HepG2 (cell line): Measurements from ENCODE around the gene TMBIM6. TPM values are rescaled to one million over a fixed set of nuclear protein-coding genes. Genes with fewer than 3 reads are reported as not detected.

ENCODE experiments used
- ARNTL ChIP-seq: sonication (generic); formaldehyde crosslinking; IDR thresholded peaks from 2 replicates; pipeline ENCODE4 v1.4.0; 2020; ENCODE audit warnings: mild to moderate bottlenecking, missing genetic modification reagents
- GABPA ChIP-seq, 2 experiments: IDR thresholded peaks; 2 replicates each; pipeline ENCODE4 v1.6.1; 2011 to 2016; ENCODE audit warnings: low read depth in 2 of 2, low read length in 1 of 2, missing biosample characterization in 1 of 2, missing genetic modification characterization in 1 of 2
- KAT7 ChIP-seq: IDR thresholded peaks from 2 replicates; pipeline ENCODE4 v1.6.1; 2018; ENCODE audit warnings: borderline replicate concordance, missing compliant biosample characterization
- MATR3 ChIP-seq: sonication (generic); formaldehyde crosslinking; IDR thresholded peaks from 2 replicates; pipeline ENCODE4 v1.4.0; 2020; ENCODE audit warnings: missing genetic modification reagents
- MED8 ChIP-seq: sonication (generic); formaldehyde crosslinking; IDR thresholded peaks from 2 replicates; pipeline ENCODE4 v1.8.1; 2023; ENCODE audit warnings: mild to moderate bottlenecking, missing genetic modification reagents; ENCODE audit not compliant: insufficient replicate concordance
- NCOA1 ChIP-seq: sonication (generic); formaldehyde crosslinking; IDR thresholded peaks from 2 replicates; pipeline ENCODE4 v1.9.0; 2021; ENCODE audit warnings: missing genetic modification reagents
- NR2F2 ChIP-seq: IDR thresholded peaks from 2 replicates; pipeline ENCODE4 v1.6.1; 2012; ENCODE audit warnings: low read depth, inconsistent platforms, borderline replicate concordance
- PHF20 ChIP-seq: sonication (generic); formaldehyde crosslinking; IDR thresholded peaks from 2 replicates; pipeline ENCODE4 v1.5.0; 2020; ENCODE audit warnings: mild to moderate bottlenecking, missing genetic modification reagents
- RFX3 ChIP-seq: IDR thresholded peaks from 2 replicates; pipeline ENCODE4 v1.6.1; 2016; ENCODE audit warnings: missing biosample characterization, missing genetic modification reagents
- RXRB ChIP-seq: IDR thresholded peaks from 2 replicates; pipeline ENCODE4 v1.6.1; 2016; ENCODE audit warnings: borderline replicate concordance, missing genetic modification reagents, missing compliant biosample characterization
- STAG1 ChIP-seq: sonication (generic); formaldehyde crosslinking; IDR thresholded peaks from 2 replicates; pipeline ENCODE4 v1.4.0; 2020; ENCODE audit warnings: missing genetic modification reagents
- ZC3H13 ChIP-seq: sonication (generic); formaldehyde crosslinking; IDR thresholded peaks from 2 replicates; pipeline ENCODE4 v1.8.1; 2023; ENCODE audit warnings: mild to moderate bottlenecking, missing genetic modification reagents, moderate library complexity
- ZKSCAN5 ChIP-seq: sonication (generic); formaldehyde crosslinking; IDR thresholded peaks from 2 replicates; pipeline ENCODE4 v1.5.1; 2020; ENCODE audit warnings: mild to moderate bottlenecking, missing genetic modification reagents
- ZNF501 ChIP-seq: sonication (generic); formaldehyde crosslinking; IDR thresholded peaks from 2 replicates; pipeline ENCODE4 v1.5.1; 2020; ENCODE audit warnings: mild to moderate bottlenecking, moderate library complexity, missing genetic modification reagents
- ZNF510 ChIP-seq: sonication (generic); formaldehyde crosslinking; IDR thresholded peaks from 2 replicates; pipeline ENCODE4 v1.4.0; 2020; ENCODE audit warnings: low read depth, mild to moderate bottlenecking, missing genetic modification reagents
- polyA plus RNA-seq, 8 experiments: library from polyadenylated mRNA; depleted of rRNA in 3 of 8; stranded (reverse) in 7 of 8; unstranded in 1 of 8; fragments of >200 nt; fragmentation: Illumina TruSeq in 4 of 8; extraction: Trizol in 4 of 8; gene quantifications; 2 replicates each; pipeline versions ENCODE4 v1.2.1 to v1.2.3, GENCODE V29; 2011 to 2016; ENCODE audit warnings: low read depth in 4 of 8, missing spikeins in 1 of 8, mixed read lengths in 1 of 8; ENCODE audit not compliant: insufficient read depth in 1 of 8
- total RNA-seq, 5 experiments: library from RNA; depleted of rRNA; stranded (reverse); fragments of >200 nt; fragmentation: Illumina TruSeq; extraction: Trizol; gene quantifications; 2 replicates each; pipeline ENCODE4 v1.2.3, GENCODE V29; 2016; ENCODE audit warnings: low read depth in 1 of 5
- TF ChIP-seq, protein P1 (sequence below): sonication (generic); formaldehyde crosslinking; IDR thresholded peaks from 2 replicates; pipeline ENCODE4 v1.8.0; 2022; ENCODE audit warnings: low read depth, missing genetic modification reagents
- TF ChIP-seq, protein P2 (sequence below), 2 experiments: sonication (generic) in 1 of 2; formaldehyde crosslinking in 1 of 2; IDR thresholded peaks; 2 replicates each; pipeline versions ENCODE4 v1.6.1 to v1.9.0; 2014 to 2022; ENCODE audit warnings: antibody characterized with exemption in 1 of 2, borderline replicate concordance in 1 of 2, inconsistent platforms in 1 of 2, low read depth in 1 of 2, missing genetic modification reagents in 1 of 2
- TF ChIP-seq, protein P3 (sequence below), 2 experiments: sonication (generic) in 1 of 2; formaldehyde crosslinking in 1 of 2; IDR thresholded peaks; 2 replicates each; pipeline versions ENCODE4 v1.4.0 to v1.6.1; 2018 to 2020; ENCODE audit warnings: missing genetic modification reagents in 2 of 2, borderline replicate concordance in 1 of 2, low read depth in 1 of 2, mild to moderate bottlenecking in 1 of 2, missing biosample characterization in 1 of 2

Gene TMBIM6
- total and polyA plus RNA-seq, 2 of the 13 experiments (the other 11 are each of a cell fraction or from before 2014, with no cell fraction given): 412 to 468 TPM

DNA sequence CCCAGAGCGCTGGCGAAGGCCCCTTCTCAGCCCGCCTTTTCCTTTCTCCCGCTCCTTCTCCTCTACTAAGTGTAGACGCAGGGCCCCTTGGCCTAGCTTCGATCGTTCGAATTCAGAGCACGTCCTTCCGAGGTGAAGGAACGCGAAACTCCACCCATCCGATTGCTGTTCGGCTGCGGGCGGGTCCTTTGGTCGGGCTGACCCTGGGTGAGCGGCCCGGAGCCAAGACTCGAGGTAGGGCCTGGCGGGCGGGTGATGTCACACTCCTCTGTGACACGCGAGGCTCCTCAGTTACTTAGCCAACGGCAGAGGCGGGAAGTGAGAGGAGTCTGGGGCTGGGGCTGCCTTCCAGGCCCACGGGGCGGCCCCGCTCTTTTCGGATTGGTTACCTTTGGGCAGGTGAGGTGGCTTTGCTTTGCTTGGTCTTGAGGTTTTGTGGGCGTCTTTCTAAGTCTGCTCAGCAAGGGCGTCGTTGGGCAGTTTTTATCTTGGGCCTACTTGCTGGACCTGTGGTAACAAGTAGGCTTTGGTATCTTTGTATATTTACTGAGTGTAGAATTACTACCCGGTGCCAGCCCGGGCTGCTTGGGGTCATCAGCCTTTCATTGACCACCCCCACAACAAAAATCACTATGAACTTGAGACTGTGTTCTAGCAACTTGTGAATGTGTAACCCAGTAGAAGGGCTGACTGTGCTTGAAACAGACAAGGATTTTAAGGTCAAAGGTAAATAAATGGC lies 694 bp downstream of the TMBIM6 start (continued):
- TF ChIP-seq, protein P1, sequence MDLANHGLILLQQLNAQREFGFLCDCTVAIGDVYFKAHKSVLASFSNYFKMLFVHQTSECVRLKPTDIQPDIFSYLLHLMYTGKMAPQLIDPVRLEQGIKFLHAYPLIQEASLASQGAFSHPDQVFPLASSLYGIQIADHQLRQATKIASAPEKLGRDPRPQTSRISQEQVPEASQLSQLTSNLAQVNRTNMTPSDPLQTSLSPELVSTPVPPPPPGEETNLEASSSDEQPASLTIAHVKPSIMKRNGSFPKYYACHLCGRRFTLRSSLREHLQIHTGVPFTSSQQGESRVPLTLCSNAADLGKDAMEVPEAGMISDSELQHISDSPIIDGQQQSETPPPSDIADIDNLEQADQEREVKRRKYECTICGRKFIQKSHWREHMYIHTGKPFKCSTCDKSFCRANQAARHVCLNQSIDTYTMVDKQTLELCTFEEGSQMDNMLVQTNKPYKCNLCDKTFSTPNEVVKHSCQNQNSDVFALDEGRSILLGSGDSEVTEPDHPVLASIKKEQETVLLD: no peak
- TF ChIP-seq RFX3 (CRISPR knock-in tag): no peak
- TF ChIP-seq MATR3 (CRISPR knock-in tag): no peak
- TF ChIP-seq RXRB: peak; percentile 91
- TF ChIP-seq ZKSCAN5: no peak
- TF ChIP-seq, protein P2, sequence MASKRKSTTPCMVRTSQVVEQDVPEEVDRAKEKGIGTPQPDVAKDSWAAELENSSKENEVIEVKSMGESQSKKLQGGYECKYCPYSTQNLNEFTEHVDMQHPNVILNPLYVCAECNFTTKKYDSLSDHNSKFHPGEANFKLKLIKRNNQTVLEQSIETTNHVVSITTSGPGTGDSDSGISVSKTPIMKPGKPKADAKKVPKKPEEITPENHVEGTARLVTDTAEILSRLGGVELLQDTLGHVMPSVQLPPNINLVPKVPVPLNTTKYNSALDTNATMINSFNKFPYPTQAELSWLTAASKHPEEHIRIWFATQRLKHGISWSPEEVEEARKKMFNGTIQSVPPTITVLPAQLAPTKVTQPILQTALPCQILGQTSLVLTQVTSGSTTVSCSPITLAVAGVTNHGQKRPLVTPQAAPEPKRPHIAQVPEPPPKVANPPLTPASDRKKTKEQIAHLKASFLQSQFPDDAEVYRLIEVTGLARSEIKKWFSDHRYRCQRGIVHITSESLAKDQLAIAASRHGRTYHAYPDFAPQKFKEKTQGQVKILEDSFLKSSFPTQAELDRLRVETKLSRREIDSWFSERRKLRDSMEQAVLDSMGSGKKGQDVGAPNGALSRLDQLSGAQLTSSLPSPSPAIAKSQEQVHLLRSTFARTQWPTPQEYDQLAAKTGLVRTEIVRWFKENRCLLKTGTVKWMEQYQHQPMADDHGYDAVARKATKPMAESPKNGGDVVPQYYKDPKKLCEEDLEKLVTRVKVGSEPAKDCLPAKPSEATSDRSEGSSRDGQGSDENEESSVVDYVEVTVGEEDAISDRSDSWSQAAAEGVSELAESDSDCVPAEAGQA (IDR thresholded peaks at IDR 0.05; ENCODE audit: low read depth): no peak
- TF ChIP-seq, protein P2 (CRISPR knock-in tag; IDR thresholded peaks at IDR 0.05; ENCODE audit: borderline replicate concordance): no peak
- TF ChIP-seq ZNF510 (CRISPR knock-in tag): no peak; the same call in 1 of the 2 replicates
- TF ChIP-seq NR2F2: 0 out of 2 replicates have a peak, but pooled peaks have one; percentile 48
- TF ChIP-seq MED8 (CRISPR knock-in tag): no peak
- no peak for TF ChIP-seq NCOA1
- peak; percentile 51; the same call in 1 of the 2 replicates for TF ChIP-seq ARNTL (CRISPR knock-in tag)
- TF ChIP-seq STAG1 (CRISPR knock-in tag): no peak
- TF ChIP-seq, protein P3, sequence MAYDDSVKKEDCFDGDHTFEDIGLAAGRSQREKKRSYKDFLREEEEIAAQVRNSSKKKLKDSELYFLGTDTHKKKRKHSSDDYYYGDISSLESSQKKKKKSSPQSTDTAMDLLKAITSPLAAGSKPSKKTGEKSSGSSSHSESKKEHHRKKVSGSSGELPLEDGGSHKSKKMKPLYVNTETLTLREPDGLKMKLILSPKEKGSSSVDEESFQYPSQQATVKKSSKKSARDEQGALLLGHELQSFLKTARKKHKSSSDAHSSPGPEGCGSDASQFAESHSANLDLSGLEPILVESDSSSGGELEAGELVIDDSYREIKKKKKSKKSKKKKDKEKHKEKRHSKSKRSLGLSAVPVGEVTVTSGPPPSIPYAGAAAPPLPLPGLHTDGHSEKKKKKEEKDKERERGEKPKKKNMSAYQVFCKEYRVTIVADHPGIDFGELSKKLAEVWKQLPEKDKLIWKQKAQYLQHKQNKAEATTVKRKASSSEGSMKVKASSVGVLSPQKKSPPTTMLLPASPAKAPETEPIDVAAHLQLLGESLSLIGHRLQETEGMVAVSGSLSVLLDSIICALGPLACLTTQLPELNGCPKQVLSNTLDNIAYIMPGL (CRISPR knock-in tag; IDR thresholded peaks at IDR 0.05; ENCODE audit: borderline replicate concordance in 1 of 2, low read depth in 1 of 2): peak in 1 of 2 experiments; percentile 42; a peak in 1 of 4 replicates
- TF ChIP-seq PHF20 (CRISPR knock-in tag): no peak
- no peak for TF ChIP-seq GABPA (IDR thresholded peaks at IDR 0.05; ENCODE audit: low read depth, low read length)
- TF ChIP-seq GABPA (CRISPR knock-in tag; IDR thresholded peaks at IDR 0.05; ENCODE audit: low read depth): peak; percentile 16; the same call in 1 of the 2 replicates
- TF ChIP-seq ZNF501 (CRISPR knock-in tag): no peak
- no peak for TF ChIP-seq ZC3H13
- TF ChIP-seq KAT7 (CRISPR knock-in tag): no peak
